NB4 (cell line): ENCODE data around the gene MIER2.

Experiments used
- CTCF ChIP-seq: IDR thresholded peaks from one replicate; pipeline ENCODE4 v1.5.1; 2012; ENCODE audit warnings: low read depth, low read length
- MAX ChIP-seq: IDR thresholded peaks from 2 replicates; pipeline ENCODE4 v1.6.1; 2011; ENCODE audit warnings: low read depth, low read length
- POLR2A ChIP-seq: IDR thresholded peaks from 2 replicates; pipeline ENCODE4 v1.6.1; 2011; ENCODE audit warnings: mild to moderate bottlenecking; ENCODE audit not compliant: insufficient read length; ENCODE audit errors: extremely low read depth

- no peak for TF ChIP-seq CTCF
- no peak for TF ChIP-seq MAX
- TF ChIP-seq POLR2A: no peak
These were observed 21.7 kb upstream of the MIER2 start for GRCh38 chr19:366205-366783.
